ENCODE results near the gene DAAM1.

The DAAM1 gene

DNA sequence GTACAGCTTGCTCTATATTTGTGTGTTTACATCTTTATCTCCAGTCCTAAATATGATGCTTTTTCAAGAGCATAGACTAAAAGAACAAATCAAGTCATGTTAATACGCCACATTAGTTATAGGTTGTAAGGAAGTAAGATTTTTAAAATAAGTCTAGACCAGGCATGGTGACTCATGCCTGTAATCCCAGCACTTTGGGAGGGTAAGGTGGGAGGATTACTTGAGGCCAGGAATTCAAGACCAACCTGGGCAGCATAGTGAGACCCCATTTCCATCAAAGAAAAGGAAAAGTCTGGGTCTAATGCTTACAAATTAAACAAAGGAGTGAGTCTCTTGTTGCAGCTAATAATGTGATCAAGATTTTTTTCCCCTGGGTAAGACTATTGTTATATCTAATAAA lies 157.9 kb downstream of the DAAM1 start:
- no peak for DNase-seq

DNA sequence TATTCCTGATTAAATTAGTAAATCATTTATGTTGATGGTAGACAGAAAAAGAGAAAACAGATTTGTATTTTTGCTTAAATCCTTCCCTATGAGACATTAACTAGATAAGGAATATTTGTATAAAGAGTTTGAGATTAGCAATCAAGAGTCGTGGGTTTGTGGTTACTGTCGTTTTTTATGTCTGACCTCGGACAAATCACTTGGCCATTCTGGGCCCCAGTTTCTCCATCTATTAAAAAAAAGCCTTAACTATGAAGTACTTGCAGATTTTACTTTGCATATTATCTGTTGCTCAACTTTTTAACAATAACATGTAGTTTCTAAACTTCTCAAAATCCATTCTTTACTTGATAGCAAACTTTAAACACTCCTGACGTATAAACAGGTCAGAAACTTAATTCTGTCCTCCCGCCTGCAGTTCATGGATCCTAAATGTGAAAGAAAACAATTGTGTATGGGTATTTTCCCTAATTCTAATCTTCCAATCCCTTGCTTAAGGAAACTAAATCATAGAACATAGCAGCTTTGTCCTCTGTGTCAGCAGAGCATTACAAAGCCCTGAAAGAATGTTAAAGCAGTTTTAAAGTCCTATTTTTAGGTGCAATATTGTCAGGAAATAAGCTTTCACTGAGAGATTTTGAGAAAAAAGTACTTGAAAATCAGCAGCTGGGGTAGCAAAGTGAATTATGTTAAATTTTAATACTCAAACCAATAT lies 158.5 kb downstream of the DAAM1 start:
- no peak for DNase-seq

DNA sequence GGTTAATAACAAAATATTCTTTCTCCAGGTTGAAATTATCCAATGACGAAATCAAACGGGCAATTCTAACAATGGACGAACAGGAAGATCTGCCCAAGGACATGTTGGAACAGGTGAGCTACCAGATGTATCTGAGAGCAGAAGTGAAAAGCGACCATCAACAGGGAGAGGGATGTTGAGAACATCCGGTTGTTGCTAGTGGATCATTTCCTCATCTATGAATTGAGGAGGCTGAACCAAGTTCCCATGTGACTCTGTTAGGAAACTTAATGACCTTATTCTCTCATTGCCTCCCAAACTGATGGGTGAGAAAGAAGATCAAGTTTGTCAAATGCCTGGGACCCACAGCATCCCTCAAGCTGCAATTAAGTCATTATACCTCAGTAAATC lies 159.0 kb downstream of the DAAM1 start:
- DNase-seq = no peak

DNA sequence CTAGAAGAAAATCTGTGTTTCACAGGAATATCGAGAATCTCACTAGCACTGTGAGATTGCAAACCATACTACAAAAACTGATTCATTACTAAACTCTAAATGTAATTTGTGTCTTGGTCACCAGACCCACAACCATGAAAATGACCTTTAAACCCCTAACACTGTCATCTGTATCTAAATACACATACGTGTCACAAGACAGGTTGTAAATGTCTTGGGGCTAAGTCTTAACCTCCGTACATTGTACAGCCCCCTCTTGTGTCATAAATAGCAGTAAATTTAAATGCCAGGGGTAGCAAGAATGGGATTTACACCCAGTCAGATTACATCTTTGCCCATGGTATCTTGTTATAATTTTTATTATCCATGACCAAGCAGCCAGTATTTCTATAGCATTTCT lies 159.4 kb downstream of the DAAM1 start:
- no peak for DNase-seq

DNA sequence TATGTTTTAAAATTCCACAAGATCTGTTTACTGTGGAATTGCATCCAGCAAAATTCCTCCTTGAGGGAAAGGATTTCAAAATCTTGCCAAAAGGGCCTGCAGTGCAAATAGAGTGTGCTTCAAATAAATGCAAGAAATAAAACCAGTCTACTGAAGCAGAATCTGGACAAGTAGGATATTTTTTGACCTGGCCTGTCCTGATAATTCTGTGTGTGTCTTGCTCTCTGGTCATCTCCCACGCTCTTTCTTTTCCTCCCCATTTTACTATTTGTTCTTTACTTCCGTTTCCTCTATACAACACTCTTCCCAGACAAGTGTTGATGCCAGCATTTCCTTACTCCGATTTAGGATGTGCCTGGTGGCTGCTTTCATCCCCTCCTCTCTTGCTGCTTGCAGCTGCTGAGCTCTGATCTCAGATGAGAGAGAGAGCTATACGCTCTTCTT lies 160.8 kb downstream of the DAAM1 start:
- DNase-seq = no peak

DNA sequence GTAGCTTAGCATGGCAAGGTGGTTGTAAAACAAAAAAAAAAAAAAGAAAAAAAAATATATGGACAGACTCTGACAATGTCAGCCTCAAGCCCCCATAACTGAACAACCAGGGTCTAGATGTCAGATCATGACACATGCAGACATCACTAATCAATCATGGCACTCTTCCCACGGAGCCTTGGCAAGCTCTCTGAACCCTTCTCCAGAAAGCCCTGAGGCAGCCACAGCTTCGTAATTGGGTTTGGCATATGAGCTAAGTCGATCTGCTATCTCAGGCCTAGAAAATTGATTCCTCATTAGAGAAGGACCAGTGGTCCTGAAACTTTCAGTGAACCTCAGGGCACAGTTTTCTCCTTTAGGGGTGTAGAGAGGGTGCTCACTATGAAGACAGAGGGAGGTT lies 164.5 kb downstream of the DAAM1 start:
- DNase-seq = no peak

DNA sequence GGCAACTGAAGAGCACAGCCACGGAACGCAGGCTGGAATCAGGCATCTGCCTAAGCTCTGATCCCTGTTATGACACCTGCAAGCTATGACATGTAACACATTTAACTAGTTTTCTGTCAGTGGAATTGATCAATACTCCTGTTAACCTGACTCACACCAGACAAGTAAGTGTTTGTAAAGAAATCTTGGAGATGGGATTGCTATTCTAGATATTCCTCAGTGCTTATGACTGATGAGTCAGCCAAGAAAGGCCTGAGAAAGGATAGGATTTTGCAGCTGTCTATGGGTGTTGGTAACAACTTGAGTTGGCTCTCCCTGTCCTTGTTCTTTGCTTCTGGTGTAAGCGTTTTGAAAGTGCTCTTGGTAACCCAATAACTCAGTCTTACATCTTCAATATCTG lies 166.2 kb downstream of the DAAM1 start:
- no peak for DNase-seq

DNA sequence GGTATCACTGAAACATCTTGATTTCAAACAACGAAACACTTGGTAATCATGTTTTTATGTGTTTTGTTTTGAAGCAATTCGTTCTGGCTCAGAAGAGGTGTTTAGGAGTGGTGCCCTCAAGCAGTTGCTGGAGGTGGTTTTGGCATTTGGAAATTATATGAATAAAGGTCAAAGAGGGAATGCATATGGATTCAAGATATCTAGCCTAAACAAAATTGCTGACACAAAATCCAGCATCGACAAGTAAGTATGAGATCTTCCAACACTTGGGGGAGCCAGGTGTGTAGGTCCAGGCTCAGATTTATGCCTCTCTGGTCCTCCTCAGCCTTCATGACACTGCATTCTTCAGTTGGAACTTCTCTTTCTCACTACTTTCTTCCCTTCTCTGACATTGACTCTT lies 166.6 kb downstream of the DAAM1 start:
- DNase-seq = no peak

DNA sequence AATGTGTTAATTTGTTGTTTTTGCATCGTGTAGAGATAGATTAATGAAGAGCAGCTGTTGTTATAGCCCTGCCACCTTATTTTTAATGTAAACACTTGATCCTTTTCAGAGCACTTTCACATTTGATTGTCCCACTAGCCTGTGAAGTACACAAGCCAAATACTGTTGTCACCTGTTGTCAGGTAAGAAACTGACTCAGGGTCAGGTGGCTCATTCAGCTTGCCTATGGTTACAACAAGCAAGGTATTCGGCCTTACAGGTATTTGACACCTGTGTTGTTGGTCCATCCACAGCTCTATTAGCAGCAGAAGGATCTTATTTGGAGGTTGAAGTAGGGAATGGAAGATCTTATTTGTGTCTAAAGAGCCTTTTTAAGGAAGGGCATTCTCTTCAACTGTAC lies 167.8 kb downstream of the DAAM1 start:
- DNase-seq = peak; percentile 65

DNA sequence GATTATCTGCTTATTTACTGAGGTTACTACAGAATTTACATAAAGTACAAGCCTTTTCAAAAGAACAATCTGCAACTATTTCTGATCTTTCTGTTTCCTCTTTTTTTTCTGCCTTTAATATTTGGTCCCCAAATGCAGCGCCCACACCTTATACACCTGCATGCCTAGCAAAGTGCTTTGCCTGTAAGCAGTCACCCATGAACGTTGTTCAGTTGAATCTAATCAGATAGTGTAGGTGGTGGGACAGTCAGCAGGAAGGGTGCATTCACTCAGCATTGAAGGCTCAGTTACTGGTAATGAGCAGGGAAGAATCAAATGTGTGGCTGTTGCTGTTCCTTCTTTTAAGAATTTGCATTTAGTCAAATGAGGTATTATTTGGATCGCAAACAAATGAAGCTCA lies 168.3 kb downstream of the DAAM1 start:
- no peak for DNase-seq

DNA sequence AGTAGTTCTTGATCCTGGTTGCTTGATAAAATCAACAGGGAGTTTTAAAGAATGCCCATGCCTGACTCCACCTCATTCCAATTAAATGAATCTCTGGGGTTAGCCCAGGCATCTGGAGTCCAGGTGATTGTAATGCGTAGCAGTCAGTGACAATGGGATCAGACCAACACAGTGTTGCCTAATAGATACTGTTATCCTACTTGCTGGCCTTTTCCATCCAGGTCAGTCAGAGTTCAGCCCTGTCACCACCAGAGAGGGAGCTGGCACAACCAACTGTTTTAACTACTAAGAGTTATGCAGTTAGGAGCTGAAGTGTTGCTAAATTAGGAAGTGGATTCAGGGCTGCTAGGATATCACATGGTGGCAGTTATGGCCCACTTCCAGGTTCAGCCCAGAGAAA lies 169.6 kb downstream of the DAAM1 start:
- DNase-seq = no peak

DNA sequence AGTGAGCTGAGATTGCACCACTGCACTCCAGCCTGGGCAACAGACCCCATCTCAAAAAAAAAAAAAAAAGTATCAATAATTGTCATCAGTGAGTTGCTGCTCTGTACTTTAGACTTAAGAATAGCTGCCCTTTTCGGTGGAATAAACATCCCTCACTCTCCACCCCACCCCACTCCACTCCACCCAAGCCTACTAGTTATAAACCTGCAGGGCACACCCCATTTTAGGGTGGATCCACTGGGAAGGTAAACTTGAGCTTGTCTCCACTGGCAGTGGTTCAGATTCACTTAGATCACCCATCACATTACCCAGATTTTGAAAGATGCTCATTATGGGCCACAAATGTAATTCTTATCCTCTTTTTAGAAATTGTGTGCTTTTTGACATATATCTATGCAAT lies 170.3 kb downstream of the DAAM1 start:
- DNase-seq = no peak

DNA sequence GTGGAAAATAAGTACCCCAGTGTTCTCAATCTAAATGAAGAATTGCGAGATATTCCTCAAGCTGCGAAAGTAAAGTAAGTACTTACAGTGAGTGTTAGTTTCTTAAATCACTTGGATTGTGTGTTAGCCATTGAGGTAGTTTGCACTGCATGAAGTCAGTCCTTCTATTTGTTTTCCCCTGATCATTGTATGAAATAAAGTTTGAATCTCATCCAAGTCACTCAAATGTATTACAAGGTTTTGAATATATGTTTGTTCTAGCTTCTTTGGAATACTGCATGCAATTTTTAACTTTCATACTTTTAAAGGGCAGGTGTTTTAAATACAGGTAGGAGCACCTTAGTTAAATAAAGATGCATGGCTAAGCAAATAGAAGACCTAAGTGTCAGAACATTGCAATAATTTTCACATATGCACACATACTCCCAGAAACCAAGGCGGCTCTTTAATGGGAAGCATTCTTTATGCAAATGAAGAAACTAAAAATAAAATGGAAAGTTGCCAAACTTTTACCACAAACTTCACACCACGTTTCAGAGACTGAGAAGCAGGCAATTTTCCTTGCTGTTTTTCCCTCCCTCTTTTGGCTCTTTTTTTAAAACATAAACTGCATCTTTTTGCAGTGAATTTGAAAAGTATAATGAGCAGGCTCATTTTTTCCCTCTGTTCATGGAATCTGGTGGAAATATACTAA lies 171.1 kb downstream of the DAAM1 start:
- no peak for DNase-seq

DNA sequence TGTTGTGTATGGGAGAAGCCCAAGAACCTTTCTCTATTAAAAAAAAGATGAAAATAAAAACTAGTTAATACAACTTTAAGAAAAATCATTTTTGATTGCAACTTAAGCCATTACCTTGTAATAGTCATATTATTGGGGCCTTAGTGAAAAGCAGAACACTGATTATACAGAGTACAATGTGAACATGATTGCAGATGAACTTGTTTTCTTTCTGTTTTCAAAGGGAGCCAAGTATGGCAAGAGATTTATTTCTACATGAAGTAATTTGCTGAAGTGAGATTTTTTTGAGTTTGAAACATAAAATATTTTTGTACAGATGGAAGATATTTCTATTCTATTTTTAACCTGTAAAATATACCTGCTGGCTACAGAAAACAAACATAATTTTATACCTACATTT lies 171.8 kb downstream of the DAAM1 start:
- DNase-seq = no peak

DNA sequence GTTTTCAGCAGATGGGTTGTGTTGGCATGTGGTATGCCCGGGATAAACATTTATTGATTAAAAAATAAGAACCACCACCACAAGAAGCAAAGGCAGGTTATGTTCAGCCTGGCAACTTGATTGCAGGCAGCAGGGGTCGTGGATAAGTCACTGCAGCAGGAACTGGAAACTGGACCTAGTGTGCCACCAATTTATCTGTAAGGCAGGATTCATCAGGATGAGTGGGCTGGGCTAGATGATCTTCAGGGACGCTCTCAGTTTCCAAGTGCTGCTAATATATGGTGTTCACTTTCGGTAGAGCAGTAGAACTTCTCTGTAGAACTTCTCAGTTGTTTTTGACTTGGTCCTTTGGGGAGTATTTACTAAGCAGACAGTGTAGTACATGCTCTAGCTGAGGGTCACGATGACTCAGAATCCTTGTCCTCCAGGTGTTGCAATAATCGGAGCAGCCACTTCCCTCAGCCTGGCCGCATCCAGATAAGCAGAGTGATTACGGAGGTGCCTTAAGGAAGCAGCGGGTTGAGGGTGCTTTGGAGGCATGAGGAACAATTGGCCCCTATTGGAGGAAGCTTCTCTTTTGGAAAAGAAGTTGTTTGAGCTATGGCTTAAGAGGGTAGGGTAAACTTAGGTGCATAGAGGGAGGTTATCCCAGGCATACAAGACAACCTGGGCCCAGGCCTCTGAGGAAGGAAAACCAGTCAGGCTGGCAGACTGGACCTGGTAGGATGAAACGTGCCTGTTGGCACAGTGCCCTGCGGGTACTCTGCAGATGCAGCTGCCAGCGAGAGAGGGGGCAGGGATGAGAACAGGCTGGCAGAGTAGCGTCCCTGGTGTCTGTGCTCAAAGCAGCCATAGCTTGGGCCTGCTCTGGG lies 172.7 kb downstream of the DAAM1 start:
- peak; percentile 90 for DNase-seq

DNA sequence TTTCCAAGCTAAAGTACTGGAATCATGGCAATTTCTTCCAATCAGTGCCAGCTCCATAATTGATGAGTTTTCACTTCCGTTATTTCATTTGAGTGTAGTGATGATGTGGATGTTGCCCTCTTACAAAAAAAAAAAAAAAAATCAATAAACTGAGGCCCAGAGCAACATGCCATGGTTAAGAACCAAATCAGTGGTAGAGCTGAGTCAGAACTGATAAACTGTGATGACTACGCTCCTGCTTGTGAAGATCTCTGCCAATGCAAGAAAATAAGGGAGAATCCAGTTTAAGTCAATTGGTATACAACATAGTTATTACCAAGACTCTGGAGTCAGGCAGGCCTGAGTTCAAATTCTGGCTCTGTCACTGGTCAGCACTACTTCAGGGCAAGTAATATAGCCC lies 174.0 kb downstream of the DAAM1 start:
- no peak for DNase-seq

DNA sequence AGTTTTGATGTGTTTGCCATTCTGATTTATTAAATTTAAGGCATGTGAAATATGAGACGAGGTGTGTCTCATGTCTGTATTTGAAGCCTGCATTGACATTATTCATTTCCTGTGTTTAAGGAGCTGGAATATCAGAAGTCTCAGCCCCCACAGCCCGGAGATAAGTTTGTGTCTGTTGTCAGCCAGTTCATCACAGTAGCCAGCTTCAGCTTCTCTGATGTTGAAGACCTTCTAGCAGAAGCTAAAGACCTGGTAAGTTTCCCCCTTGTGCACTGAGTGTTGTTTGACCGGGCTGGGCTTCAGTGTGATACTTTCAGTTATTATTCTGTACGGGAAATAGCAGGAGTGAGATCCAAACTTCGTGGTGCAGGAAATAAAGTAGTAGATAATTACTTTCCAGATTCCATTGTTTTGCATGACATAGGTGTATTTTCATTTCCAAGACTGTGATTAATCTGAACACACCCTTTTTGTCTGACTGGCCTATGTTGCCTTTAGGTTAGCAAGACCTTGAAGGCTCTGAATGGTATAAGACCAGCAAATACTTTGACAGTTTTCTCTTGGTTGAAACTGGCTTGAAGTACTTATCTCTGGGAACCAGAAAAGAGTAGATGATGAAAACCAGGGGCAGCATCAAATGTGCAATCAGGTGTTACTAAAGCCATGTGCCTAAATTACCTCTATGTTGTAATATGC lies 175.2 kb downstream of the DAAM1 start:
- no peak for DNase-seq

DNA sequence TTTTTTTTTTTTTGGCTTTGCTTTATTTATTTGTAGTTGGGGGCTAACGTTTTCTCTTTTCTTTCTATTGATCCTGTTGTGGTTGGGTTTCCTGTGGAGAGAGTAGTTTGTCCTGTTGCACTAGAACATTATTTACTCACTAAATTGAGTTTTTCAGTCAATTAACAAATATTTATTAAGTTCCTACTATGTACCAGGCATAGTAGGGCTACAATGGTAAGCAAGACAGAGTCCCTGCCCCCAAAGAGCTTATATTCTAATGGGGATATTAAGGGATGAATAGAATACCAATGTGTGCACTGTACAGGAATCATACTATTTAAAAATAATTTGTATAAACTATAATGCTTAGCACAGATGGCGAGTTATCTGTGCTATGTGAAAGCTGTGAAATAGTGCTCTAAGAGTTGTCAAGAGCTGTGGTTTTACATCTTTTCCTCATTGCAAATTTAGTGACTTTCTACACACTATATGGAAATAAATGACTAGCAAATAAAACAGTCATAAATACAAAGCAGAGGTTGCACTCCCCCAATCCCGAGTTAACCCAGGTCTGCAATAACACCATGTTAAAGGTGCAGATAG lies 181.8 kb downstream of the DAAM1 start:
- DNase-seq = no peak

DNA sequence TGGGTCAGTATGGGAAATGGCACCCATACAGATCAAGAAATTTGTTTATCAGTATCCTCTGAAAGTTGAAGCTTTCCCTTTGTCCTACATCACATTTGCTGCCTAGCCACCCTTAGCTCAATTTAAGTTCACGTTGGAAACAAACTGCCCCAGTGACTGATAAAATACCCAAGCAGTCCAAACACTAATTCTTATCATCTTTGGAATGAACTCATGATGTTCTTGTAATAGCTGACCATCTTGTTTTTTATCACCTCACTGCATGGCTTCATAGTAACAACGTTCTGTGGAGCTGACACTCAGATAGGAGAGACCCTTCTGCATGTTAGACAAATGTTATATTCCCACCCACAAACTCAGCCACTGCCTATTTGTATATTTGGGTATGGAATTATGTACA lies 183.3 kb downstream of the DAAM1 start:
- no peak for DNase-seq

DNA sequence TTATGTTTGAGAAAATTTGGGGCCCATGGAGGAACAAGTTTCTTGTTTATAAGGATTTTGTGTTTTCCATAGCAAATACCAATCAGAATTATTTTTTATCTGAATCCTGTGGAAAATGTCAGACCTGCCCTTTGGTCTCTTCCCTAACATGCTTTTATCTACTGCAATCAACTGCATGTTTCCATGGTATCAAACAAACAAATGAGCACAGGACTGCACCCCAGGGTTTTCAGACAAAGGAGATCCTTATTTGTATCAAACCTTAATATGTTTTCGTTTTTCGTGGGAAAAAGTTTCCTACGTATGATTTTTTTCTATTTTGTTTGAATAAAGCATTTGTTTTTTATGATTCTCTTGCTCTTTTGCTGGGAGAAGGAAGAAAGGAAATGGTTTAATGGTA lies 185.6 kb downstream of the DAAM1 start:
- DNase-seq = no peak

DNA sequence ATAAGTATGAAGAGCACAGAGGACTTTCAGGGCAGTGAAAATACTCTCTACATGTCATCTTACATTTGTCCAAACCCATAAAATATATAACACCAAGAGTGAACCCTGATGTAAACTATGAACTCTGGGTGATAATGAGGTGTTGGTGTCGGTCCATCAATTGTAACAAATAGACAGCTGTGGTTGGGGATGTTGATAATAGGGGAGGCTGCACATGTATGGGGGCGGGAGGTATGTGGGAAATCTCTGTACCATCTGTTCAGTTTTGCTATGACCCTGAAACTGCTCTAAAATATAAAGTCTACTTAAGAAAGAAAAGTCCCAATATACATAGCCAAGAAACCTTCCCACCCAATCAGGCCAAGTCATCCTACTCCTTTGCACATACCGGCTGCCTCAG lies 188.2 kb downstream of the DAAM1 start:
- DNase-seq = no peak

DNA sequence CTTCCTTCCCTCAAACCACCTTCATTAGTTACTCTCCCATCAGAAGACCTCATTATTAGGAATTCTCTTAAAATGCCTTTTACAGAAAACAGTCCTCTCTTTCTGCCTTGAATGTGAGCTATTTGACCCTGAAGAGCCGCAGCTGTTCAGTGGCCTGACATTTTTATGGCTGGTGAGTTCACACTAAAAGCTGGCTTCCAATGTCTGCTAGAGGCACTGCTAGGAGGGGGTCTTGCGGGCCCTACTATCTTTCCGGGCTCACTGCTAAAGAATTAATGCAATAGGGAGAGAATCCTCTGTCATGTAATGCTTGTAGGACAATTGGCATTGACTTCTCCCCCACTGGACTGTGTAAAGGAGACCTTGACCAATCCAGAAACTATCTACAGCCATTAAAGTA lies 189.0 kb downstream of the DAAM1 start:
- DNase-seq = no peak

Data from DMS153 (cell line).